WTC11 (cell line): ENCODE results near the gene SIGLEC10. TPM values are rescaled to one million over a fixed set of nuclear protein-coding genes. Genes with fewer than 3 reads are reported as not detected.
A peak's percentile ranks its signal among the peaks of the same experiment; 100 is the strongest.

Source experiments
- ATAC-seq: fragments of 200-7000 bp; cut with Tn5 transposase; 2 replicates; pipeline ENCODE4 v1.10.0; 2021; ENCODE audit warnings: mild to moderate bottlenecking, moderate library complexity
- CTCF ChIA-PET: fragments of 300-600 bp; sonication (Branson Sonifier 250); formaldehyde crosslinking; loops from one replicate; lab custom pipeline; 2021; ENCODE audit warnings: antibody characterized with exemption; lab: Charles Lee
- POLR2A ChIA-PET: fragments of 350-600 bp; sonication (Branson Sonifier 250); formaldehyde crosslinking; loops from one replicate; lab custom pipeline; 2021; ENCODE audit warnings: antibody characterized with exemption; lab: Charles Lee
- DNase-seq: peaks from one replicate; pipeline ENCODE4 v3.0.0; 2021; ENCODE audit warnings: low spot score
- H3K27ac Mint-ChIP-seq: 2 replicates; pipeline ENCODE4 v1.8.0; 2021; ENCODE audit warnings: mixed read lengths
- H3K27me3 Mint-ChIP-seq: 2 replicates; pipeline ENCODE4 v1.8.0; 2021; ENCODE audit warnings: low read depth, mild to moderate bottlenecking, moderate library complexity, mixed read lengths
- H3K36me3 Mint-ChIP-seq: 2 replicates; pipeline ENCODE4 v1.8.0; 2021; ENCODE audit warnings: mixed read lengths
- H3K4me1 Mint-ChIP-seq: 2 replicates; pipeline ENCODE4 v1.8.0; 2022; ENCODE audit warnings: mixed read lengths
- H3K4me3 Mint-ChIP-seq: 2 replicates; pipeline ENCODE4 v1.8.0; 2021; ENCODE audit warnings: mild to moderate bottlenecking, moderate library complexity, mixed read lengths
- H3K9me3 Mint-ChIP-seq: 2 replicates; pipeline ENCODE4 v1.8.0; 2021; ENCODE audit warnings: mixed read lengths
- ARID4B ChIP-seq: sonication (generic); formaldehyde crosslinking; IDR thresholded peaks from 2 replicates; pipeline ENCODE4 v1.8.0; 2023; ENCODE audit warnings: missing genetic modification reagents, mild to moderate bottlenecking, borderline replicate concordance
- CREB1 ChIP-seq: sonication (generic); formaldehyde crosslinking; IDR thresholded peaks from 2 replicates; pipeline ENCODE4 v1.8.0; 2023; ENCODE audit warnings: mild to moderate bottlenecking, missing genetic modification reagents
- E2F4 ChIP-seq: sonication (generic); formaldehyde crosslinking; IDR thresholded peaks from 2 replicates; pipeline ENCODE4 v1.8.1; 2022; ENCODE audit warnings: low read depth, mild to moderate bottlenecking, moderate library complexity, missing genetic modification reagents, borderline replicate concordance
- EMX1 ChIP-seq: fragments of 250-450 bp; sonication (Bioruptor Pico); IDR thresholded peaks from 2 replicates; pipeline ENCODE4 v1.8.0; 2021; ENCODE audit warnings: mild to moderate bottlenecking
- GABPB1 ChIP-seq: sonication (generic); formaldehyde crosslinking; IDR thresholded peaks from 2 replicates; pipeline ENCODE4 v1.8.1; 2023; ENCODE audit warnings: mild to moderate bottlenecking, missing genetic modification reagents
- HMGXB4 ChIP-seq: sonication (generic); formaldehyde crosslinking; IDR thresholded peaks from 2 replicates; pipeline ENCODE4 v1.8.1; 2023; ENCODE audit warnings: mild to moderate bottlenecking, moderate library complexity, missing genetic modification reagents
- IRF2 ChIP-seq: sonication (generic); formaldehyde crosslinking; IDR thresholded peaks from 2 replicates; pipeline ENCODE4 v1.8.0; 2022; ENCODE audit warnings: low read depth, missing genetic modification reagents, borderline replicate concordance
- NFATC4 ChIP-seq: fragments of 250-450 bp; sonication (Bioruptor Pico); IDR thresholded peaks from 2 replicates; pipeline ENCODE4 v1.9.0; 2021; ENCODE audit warnings: mild to moderate bottlenecking
- NFE2L1 ChIP-seq: sonication (generic); formaldehyde crosslinking; IDR thresholded peaks from 2 replicates; pipeline ENCODE4 v1.8.1; 2023; ENCODE audit warnings: missing genetic modification reagents
- NFYB ChIP-seq: sonication (generic); formaldehyde crosslinking; conservative IDR thresholded peaks from 2 replicates; pipeline ENCODE4 v1.8.0; 2022; ENCODE audit warnings: low read depth, missing genetic modification reagents
- NR1H2 ChIP-seq: sonication (generic); formaldehyde crosslinking; IDR thresholded peaks from 2 replicates; pipeline ENCODE4 v1.9.0; 2021; ENCODE audit warnings: mild to moderate bottlenecking, moderate library complexity, missing genetic modification reagents
- RORB ChIP-seq: fragments of 250-450 bp; sonication (Bioruptor Pico); IDR thresholded peaks from 2 replicates; pipeline ENCODE4 v1.9.0; 2021; ENCODE audit warnings: mild to moderate bottlenecking
- TEAD1 ChIP-seq: sonication (generic); formaldehyde crosslinking; IDR thresholded peaks from 2 replicates; pipeline ENCODE4 v1.8.0; 2022; ENCODE audit warnings: mild to moderate bottlenecking, missing genetic modification reagents
- TEAD4 ChIP-seq: sonication (generic); formaldehyde crosslinking; IDR thresholded peaks from 2 replicates; pipeline ENCODE4 v1.8.0; 2022; ENCODE audit warnings: mild to moderate bottlenecking, missing genetic modification reagents
- ZNF121 ChIP-seq: sonication (generic); formaldehyde crosslinking; IDR thresholded peaks from 2 replicates; pipeline ENCODE4 v1.8.0; 2023; ENCODE audit warnings: missing genetic modification reagents
- ZNF138 ChIP-seq: sonication (generic); formaldehyde crosslinking; conservative IDR thresholded peaks from 2 replicates; pipeline ENCODE4 v1.8.1; 2022; ENCODE audit warnings: mild to moderate bottlenecking, moderate library complexity, missing genetic modification reagents
- ZSCAN18 ChIP-seq: fragments of 250-450 bp; sonication (Bioruptor Pico); IDR thresholded peaks from 2 replicates; pipeline ENCODE4 v2.1.2; 2022; ENCODE audit warnings: mild to moderate bottlenecking, moderate library complexity
- total RNA-seq: library from RNA; stranded (reverse); gene quantifications from 3 replicates; pipeline ENCODE4 v1.2.3, GENCODE V29; 2021
- TF ChIP-seq, protein P1 (sequence below): sonication (generic); formaldehyde crosslinking; IDR thresholded peaks from 2 replicates; pipeline ENCODE4 v1.8.0; 2022; ENCODE audit warnings: mild to moderate bottlenecking, missing genetic modification reagents
- TF ChIP-seq, protein P2 (sequence below): sonication (generic); formaldehyde crosslinking; IDR thresholded peaks from 2 replicates; pipeline ENCODE4 v1.8.1; 2022; ENCODE audit warnings: low read depth, missing genetic modification reagents, borderline replicate concordance
- TF ChIP-seq, protein P3 (sequence below): fragments of 200-600 bp; IDR thresholded peaks from 2 replicates; pipeline ENCODE4 v1.8.0; 2022; ENCODE audit warnings: antibody characterized with exemption
- TF ChIP-seq, protein P4 (sequence below): sonication (generic); formaldehyde crosslinking; conservative IDR thresholded peaks from 2 replicates; pipeline ENCODE4 v1.8.1; 2022; ENCODE audit warnings: mild to moderate bottlenecking, missing genetic modification reagents
- TF ChIP-seq, protein P5 (sequence below): fragments of 250-450 bp; sonication (Bioruptor Pico); IDR thresholded peaks from 2 replicates; pipeline ENCODE4 v1.8.0; 2021; ENCODE audit warnings: mild to moderate bottlenecking

Gene SIGLEC10
- total RNA-seq, 1 experiment from 2014 or later = not detected

DNA sequence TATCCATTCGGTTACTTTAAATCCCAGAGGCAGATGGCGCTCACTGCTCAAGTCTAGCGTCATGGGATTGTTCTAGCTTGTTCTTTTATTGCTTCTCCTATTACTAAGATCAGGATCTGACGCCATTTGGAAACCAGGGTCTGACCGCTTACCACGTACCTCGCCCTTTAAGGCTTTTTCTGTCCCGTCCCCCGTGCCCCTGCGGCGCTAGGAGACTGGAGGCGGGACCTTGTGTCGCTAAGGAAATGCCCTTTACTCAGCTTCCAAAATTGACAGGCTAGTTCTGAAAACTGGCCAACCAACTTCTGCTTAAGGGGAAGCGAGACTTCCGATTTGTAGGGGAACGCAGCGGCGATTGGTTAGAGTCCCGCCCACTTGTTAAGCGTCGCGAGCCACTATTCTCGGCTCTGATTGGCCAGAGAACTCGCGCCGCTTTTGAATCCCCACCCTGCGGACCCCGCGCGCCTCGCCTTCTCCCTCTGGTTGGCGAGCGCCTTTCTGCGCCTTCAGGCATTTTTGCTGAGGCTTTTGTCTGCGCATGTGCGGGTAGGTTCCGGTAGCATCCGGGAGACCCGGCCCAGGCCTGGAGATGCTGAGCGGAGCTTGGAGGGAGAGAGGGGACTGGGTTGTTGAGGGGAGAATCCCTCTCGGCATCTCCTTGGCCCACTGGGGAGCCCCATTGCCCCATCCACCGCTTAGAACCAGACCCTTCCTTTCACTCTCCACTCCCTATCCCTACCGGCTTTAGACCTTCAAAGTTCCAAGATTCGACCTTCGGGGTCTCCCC is 23.2 kb downstream of the SIGLEC10 start:
- peak overlapping the region; percentile 94 for H3K4me3 Mint-ChIP-seq
- peak overlapping the region; percentile 99 for H3K27ac Mint-ChIP-seq
- H3K9me3 Mint-ChIP-seq = no peaks in the 10 kb centered on the region
- ChIA-PET CTCF (interaction anchor here (0.8 to 4.4 kb wide), 8 partner anchors 14 to 267 kb away, joined by 3 to 41 read pairs (median 6); no protein-coding TSS in a partner anchor), POLR2A (interaction anchor here (1.2 to 1.3 kb wide), 2 partner anchors 26 to 55 kb away, joined by 4 to 13 read pairs; no protein-coding TSS in a partner anchor)
- ATAC-seq (peak; percentile 92), DNase-seq (peak; percentile 98)
- H3K4me1 Mint-ChIP-seq = peaks cover 46% of the 10 kb centered on the region
- H3K36me3 Mint-ChIP-seq = no peaks in the 10 kb centered on the region
- H3K27me3 Mint-ChIP-seq = no peaks in the 10 kb centered on the region
- TF ChIP-seq ZSCAN18 (CRISPR knock-in tag) (no peak), CREB1 (no peak), HMGXB4 (CRISPR knock-in tag) (no peak), TEAD4 (CRISPR knock-in tag) (no peak), EMX1 (CRISPR knock-in tag) (no peak), TEAD1 (CRISPR knock-in tag) (peak; percentile 77; the same call in 1 of the 2 replicates), E2F4 (CRISPR knock-in tag) (peak; percentile 86; the same call in 1 of the 2 replicates), NFYB (peak; percentile 72), NR1H2 (CRISPR knock-in tag) (no peak), ZNF121 (CRISPR knock-in tag) (no peak), NFATC4 (CRISPR knock-in tag) (no peak), ZNF138 (CRISPR knock-in tag) (no peak), RORB (CRISPR knock-in tag) (no peak), IRF2 (CRISPR knock-in tag) (no peak), GABPB1 (CRISPR knock-in tag) (peak; percentile 75), NFE2L1 (CRISPR knock-in tag) (peak; percentile 73; the same call in 1 of the 2 replicates), ARID4B (CRISPR knock-in tag) (0 out of 2 replicates have a peak, but pooled peaks have one; percentile 42)
- TF ChIP-seq, protein P1, sequence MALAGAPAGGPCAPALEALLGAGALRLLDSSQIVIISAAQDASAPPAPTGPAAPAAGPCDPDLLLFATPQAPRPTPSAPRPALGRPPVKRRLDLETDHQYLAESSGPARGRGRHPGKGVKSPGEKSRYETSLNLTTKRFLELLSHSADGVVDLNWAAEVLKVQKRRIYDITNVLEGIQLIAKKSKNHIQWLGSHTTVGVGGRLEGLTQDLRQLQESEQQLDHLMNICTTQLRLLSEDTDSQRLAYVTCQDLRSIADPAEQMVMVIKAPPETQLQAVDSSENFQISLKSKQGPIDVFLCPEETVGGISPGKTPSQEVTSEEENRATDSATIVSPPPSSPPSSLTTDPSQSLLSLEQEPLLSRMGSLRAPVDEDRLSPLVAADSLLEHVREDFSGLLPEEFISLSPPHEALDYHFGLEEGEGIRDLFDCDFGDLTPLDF (CRISPR knock-in tag) = peak; percentile 82; the same call in 1 of the 2 replicates
- TF ChIP-seq, protein P2, sequence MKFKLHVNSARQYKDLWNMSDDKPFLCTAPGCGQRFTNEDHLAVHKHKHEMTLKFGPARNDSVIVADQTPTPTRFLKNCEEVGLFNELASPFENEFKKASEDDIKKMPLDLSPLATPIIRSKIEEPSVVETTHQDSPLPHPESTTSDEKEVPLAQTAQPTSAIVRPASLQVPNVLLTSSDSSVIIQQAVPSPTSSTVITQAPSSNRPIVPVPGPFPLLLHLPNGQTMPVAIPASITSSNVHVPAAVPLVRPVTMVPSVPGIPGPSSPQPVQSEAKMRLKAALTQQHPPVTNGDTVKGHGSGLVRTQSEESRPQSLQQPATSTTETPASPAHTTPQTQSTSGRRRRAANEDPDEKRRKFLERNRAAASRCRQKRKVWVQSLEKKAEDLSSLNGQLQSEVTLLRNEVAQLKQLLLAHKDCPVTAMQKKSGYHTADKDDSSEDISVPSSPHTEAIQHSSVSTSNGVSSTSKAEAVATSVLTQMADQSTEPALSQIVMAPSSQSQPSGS = no peak
- TF ChIP-seq, protein P3, sequence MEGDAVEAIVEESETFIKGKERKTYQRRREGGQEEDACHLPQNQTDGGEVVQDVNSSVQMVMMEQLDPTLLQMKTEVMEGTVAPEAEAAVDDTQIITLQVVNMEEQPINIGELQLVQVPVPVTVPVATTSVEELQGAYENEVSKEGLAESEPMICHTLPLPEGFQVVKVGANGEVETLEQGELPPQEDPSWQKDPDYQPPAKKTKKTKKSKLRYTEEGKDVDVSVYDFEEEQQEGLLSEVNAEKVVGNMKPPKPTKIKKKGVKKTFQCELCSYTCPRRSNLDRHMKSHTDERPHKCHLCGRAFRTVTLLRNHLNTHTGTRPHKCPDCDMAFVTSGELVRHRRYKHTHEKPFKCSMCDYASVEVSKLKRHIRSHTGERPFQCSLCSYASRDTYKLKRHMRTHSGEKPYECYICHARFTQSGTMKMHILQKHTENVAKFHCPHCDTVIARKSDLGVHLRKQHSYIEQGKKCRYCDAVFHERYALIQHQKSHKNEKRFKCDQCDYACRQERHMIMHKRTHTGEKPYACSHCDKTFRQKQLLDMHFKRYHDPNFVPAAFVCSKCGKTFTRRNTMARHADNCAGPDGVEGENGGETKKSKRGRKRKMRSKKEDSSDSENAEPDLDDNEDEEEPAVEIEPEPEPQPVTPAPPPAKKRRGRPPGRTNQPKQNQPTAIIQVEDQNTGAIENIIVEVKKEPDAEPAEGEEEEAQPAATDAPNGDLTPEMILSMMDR = no peak
- TF ChIP-seq, protein P4, sequence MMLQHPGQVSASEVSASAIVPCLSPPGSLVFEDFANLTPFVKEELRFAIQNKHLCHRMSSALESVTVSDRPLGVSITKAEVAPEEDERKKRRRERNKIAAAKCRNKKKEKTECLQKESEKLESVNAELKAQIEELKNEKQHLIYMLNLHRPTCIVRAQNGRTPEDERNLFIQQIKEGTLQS = no peak
- TF ChIP-seq, protein P5, sequence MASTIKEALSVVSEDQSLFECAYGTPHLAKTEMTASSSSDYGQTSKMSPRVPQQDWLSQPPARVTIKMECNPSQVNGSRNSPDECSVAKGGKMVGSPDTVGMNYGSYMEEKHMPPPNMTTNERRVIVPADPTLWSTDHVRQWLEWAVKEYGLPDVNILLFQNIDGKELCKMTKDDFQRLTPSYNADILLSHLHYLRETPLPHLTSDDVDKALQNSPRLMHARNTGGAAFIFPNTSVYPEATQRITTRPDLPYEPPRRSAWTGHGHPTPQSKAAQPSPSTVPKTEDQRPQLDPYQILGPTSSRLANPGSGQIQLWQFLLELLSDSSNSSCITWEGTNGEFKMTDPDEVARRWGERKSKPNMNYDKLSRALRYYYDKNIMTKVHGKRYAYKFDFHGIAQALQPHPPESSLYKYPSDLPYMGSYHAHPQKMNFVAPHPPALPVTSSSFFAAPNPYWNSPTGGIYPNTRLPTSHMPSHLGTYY (CRISPR knock-in tag) = no peak
